DND-41 (cell line): ENCODE data around the gene SAP25.
"Not testable (repeated sequence)": the region's sequence is repeated elsewhere in the genome, so short reads cannot be mapped to it uniquely, and the experiment has no call there.

Source experiments
- EZH2 ChIP-seq: IDR thresholded peaks from 3 replicates; pipeline ENCODE4 v1.6.1; 2012; ENCODE audit warnings: borderline replicate concordance, low read depth, mild to moderate bottlenecking, moderate library complexity, low read length, inconsistent platforms; ENCODE audit not compliant: severe bottlenecking
- TF ChIP-seq, protein P1 (sequence below): IDR thresholded peaks from 2 replicates; pipeline ENCODE4 v1.5.1; 2012; ENCODE audit warnings: borderline replicate concordance, low read length, moderate library complexity, mild to moderate bottlenecking; ENCODE audit not compliant: poor library complexity, severe bottlenecking; ENCODE audit errors: extremely low read depth

DNA sequence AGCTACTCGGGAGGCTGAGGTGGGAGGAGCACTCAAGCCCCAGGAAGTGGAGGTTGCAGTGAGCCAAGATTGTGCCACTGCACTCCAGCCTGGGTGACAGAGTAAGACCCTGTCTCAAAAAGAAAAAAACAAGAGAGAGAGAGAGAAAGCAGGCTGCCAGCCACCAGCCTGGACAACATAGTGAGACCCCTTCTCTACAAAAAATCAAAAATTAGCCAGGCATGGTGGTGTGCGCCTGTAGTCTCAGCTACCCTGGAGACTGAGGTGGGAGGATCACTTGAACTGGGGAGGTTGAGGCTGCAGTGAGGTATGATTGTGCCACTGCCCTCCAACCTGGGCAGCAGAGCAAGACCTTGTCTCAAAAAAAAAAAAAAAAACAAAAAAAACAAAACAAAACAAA, 37.0 kb downstream of the SAP25 start:
- TF ChIP-seq, protein P1, sequence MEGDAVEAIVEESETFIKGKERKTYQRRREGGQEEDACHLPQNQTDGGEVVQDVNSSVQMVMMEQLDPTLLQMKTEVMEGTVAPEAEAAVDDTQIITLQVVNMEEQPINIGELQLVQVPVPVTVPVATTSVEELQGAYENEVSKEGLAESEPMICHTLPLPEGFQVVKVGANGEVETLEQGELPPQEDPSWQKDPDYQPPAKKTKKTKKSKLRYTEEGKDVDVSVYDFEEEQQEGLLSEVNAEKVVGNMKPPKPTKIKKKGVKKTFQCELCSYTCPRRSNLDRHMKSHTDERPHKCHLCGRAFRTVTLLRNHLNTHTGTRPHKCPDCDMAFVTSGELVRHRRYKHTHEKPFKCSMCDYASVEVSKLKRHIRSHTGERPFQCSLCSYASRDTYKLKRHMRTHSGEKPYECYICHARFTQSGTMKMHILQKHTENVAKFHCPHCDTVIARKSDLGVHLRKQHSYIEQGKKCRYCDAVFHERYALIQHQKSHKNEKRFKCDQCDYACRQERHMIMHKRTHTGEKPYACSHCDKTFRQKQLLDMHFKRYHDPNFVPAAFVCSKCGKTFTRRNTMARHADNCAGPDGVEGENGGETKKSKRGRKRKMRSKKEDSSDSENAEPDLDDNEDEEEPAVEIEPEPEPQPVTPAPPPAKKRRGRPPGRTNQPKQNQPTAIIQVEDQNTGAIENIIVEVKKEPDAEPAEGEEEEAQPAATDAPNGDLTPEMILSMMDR: not testable (repeated sequence)
- TF ChIP-seq EZH2: not testable (repeated sequence)
